SK-N-SH (cell line): ENCODE measurements around the gene NFIA. TPM values are rescaled to one million over a fixed set of nuclear protein-coding genes. Genes with fewer than 3 reads are reported as not detected.

Experiments used
- CTCF ChIA-PET: fragments of 300-600, 350-600 bp; formaldehyde crosslinking; extraction: SDS; loops from one replicate; lab custom pipeline; 2021; lab: Yijun Ruan, JAX
- POLR2A ChIA-PET: fragments of 350-600 bp; sonication (Branson Sonifier 250); formaldehyde crosslinking; extraction: SDS; loops from one replicate; lab custom pipeline; 2020; ENCODE audit warnings: antibody characterized with exemption, inconsistent platforms; lab: Yijun Ruan, JAX
- DNase-seq: peaks from one replicate; pipeline ENCODE4 v3.0.0; 2012
- H2AFZ ChIP-seq: fragments of 200-600 bp; sonication (generic); 2 replicates; pipeline ENCODE4 v1.8.1; 2016; ENCODE audit warnings: antibody characterized with exemption, mild to moderate bottlenecking, low read depth
- H3F3A ChIP-seq: fragments of 200-600 bp; sonication (generic); replicated peaks from 2 replicates; pipeline ENCODE3; 2016; ENCODE audit warnings: antibody characterized with exemption, mild to moderate bottlenecking; ENCODE audit not compliant: insufficient read depth
- H3K27ac ChIP-seq, 2 experiments: fragments of 200-500 bp in 1 of 2; fragments of 200-600 bp in 1 of 2; sonication (Bioruptor generic) in 1 of 2; sonication (generic), shearing (Covaris generic) in 1 of 2; 2 replicates each; pipeline versions ENCODE4 v1.5.1 to v1.6.1; 2014 to 2016; ENCODE audit warnings: low read depth in 2 of 2, inconsistent platforms in 1 of 2, low read length in 1 of 2, mild to moderate bottlenecking in 1 of 2, mixed read lengths in 1 of 2
- H3K27me3 ChIP-seq: fragments of 200-600 bp; sonication (generic), shearing (Covaris generic); 2 replicates; pipeline ENCODE4 v1.6.1; 2016; ENCODE audit warnings: mixed run types; ENCODE audit not compliant: insufficient read depth
- H3K36me3 ChIP-seq, 2 experiments: fragments of 200-500 bp in 1 of 2; fragments of 200-600 bp in 1 of 2; sonication (Bioruptor generic) in 1 of 2; sonication (generic) in 1 of 2; replicated peaks in 1 of 2; 2 replicates each; pipeline versions ENCODE3 to v1.5.1; 2014 to 2016; ENCODE audit warnings: low read length in 1 of 2, mild to moderate bottlenecking in 1 of 2; ENCODE audit not compliant: insufficient read depth in 2 of 2, control insufficient read depth in 1 of 2
- H3K4me1 ChIP-seq, 2 experiments: fragments of 200-500 bp in 1 of 2; fragments of 200-600 bp in 1 of 2; sonication (Bioruptor generic) in 1 of 2; sonication (generic), shearing (Covaris generic) in 1 of 2; 2 replicates each; pipeline versions ENCODE4 v1.5.1 to v1.6.1; 2014 to 2016; ENCODE audit warnings: low read depth in 1 of 2, low read length in 1 of 2, mixed run types in 1 of 2; ENCODE audit not compliant: insufficient read depth in 2 of 2, control insufficient read depth in 1 of 2
- H3K4me2 ChIP-seq: fragments of 200-600 bp; sonication (generic), shearing (Covaris generic); 2 replicates; pipeline ENCODE4 v1.6.1; 2017; ENCODE audit warnings: mixed run types
- H3K4me3 ChIP-seq, 2 experiments: fragments of 200-500 bp in 1 of 2; fragments of 200-600 bp in 1 of 2; sonication (Bioruptor generic) in 1 of 2; sonication (generic), shearing (Covaris generic) in 1 of 2; 2 replicates each; pipeline versions ENCODE4 v1.5.1 to v1.8.1; 2014 to 2016; ENCODE audit warnings: low read depth in 2 of 2, inconsistent platforms in 1 of 2, low read length in 1 of 2, mild to moderate bottlenecking in 1 of 2, mixed read lengths in 1 of 2, moderate library complexity in 1 of 2
- H3K79me2 ChIP-seq: fragments of 200-600 bp; sonication (generic); 2 replicates; pipeline ENCODE4 v1.8.1; 2017; ENCODE audit warnings: mild to moderate bottlenecking; ENCODE audit not compliant: insufficient read depth
- H3K9ac ChIP-seq: fragments of 200-600 bp; sonication (generic); 2 replicates; pipeline ENCODE4 v1.6.1; 2017; ENCODE audit warnings: mixed run types
- H3K9me2 ChIP-seq: fragments of 200-600 bp; sonication (generic); 2 replicates; pipeline ENCODE4 v1.6.1; 2017; ENCODE audit warnings: mixed run types
- H3K9me3 ChIP-seq: fragments of 200-600 bp; sonication (generic); 2 replicates; pipeline ENCODE4 v1.6.1; 2017; ENCODE audit warnings: mixed run types, mild to moderate bottlenecking, moderate library complexity
- H4K20me1 ChIP-seq: fragments of 200-600 bp; sonication (generic); 2 replicates; pipeline ENCODE4 v1.6.1; 2017; ENCODE audit warnings: mild to moderate bottlenecking, mixed run types; ENCODE audit not compliant: insufficient read depth
- CHD2 ChIP-seq: fragments of 150-350 bp; IDR thresholded peaks from 2 replicates; pipeline ENCODE4 v1.6.1; 2018; ENCODE audit warnings: low read length; ENCODE audit not compliant: partially characterized antibody
- EP300 ChIP-seq, 2 experiments: IDR thresholded peaks; 2 replicates each; pipeline versions ENCODE4 v1.4.0 to v1.6.1; 2012; ENCODE audit warnings: borderline replicate concordance in 1 of 2, low read depth in 1 of 2, low read length in 1 of 2
- EZH2phosphoT487 ChIP-seq: fragments of 200-600 bp; sonication (generic); IDR thresholded peaks from 2 replicates; pipeline ENCODE4 v1.6.1; 2017; ENCODE audit warnings: low read depth, mixed run types, mild to moderate bottlenecking, antibody characterized with exemption, moderate library complexity, borderline replicate concordance
- FOSL2 ChIP-seq: IDR thresholded peaks from 2 replicates; pipeline ENCODE4 v1.4.0; 2012; ENCODE audit warnings: low read depth, mild to moderate bottlenecking, moderate library complexity, borderline replicate concordance
- FOXJ3 ChIP-seq: sonication (generic); formaldehyde crosslinking; IDR thresholded peaks from 2 replicates; pipeline ENCODE4 v1.5.1; 2020; ENCODE audit warnings: mild to moderate bottlenecking, missing genetic modification reagents
- GABPA ChIP-seq: IDR thresholded peaks from 2 replicates; pipeline ENCODE4 v1.4.0; 2012; ENCODE audit warnings: low read depth, mild to moderate bottlenecking
- GATA2 ChIP-seq: sonication (generic); formaldehyde crosslinking; IDR thresholded peaks from 2 replicates; pipeline ENCODE4 v1.5.0; 2020; ENCODE audit warnings: mild to moderate bottlenecking, missing genetic modification reagents
- IRF3 ChIP-seq: fragments of 150-350 bp; IDR thresholded peaks from 2 replicates; pipeline ENCODE4 v1.6.1; 2016; ENCODE audit warnings: mild to moderate bottlenecking, low read depth, low read length
- MXI1 ChIP-seq: IDR thresholded peaks from 2 replicates; pipeline ENCODE4 v1.6.1; 2012; ENCODE audit warnings: mild to moderate bottlenecking, low read depth, low read length, improper control_type of control experiment
- PBX3 ChIP-seq: IDR thresholded peaks from 2 replicates; pipeline ENCODE4; 2012
- POLR2AphosphoS5 ChIP-seq: IDR thresholded peaks from 2 replicates; pipeline ENCODE4 v1.6.1; 2012; ENCODE audit warnings: low read depth, low read length
- RCOR1 ChIP-seq: fragments of 150-350 bp; IDR thresholded peaks from 2 replicates; pipeline ENCODE4 v1.6.1; 2017; ENCODE audit warnings: antibody characterized with exemption, low read length
- RFX5 ChIP-seq: IDR thresholded peaks from 2 replicates; pipeline ENCODE4 v1.6.1; 2012; ENCODE audit warnings: mild to moderate bottlenecking, improper control_type of control experiment, low read length
- RXRA ChIP-seq: IDR thresholded peaks from 2 replicates; pipeline ENCODE4 v1.4.0; 2012; ENCODE audit warnings: low read depth, mild to moderate bottlenecking, borderline replicate concordance
- SIN3A ChIP-seq: IDR thresholded peaks from 2 replicates; pipeline ENCODE4 v1.6.1; 2012; ENCODE audit warnings: low read depth, mild to moderate bottlenecking, low read length, moderate library complexity, borderline replicate concordance
- SMC3 ChIP-seq: IDR thresholded peaks from 2 replicates; pipeline ENCODE4 v1.6.1; 2012; ENCODE audit warnings: low read depth, low read length, improper control_type of control experiment
- TAF1 ChIP-seq: IDR thresholded peaks from 2 replicates; pipeline ENCODE4 v1.6.1; 2012; ENCODE audit warnings: low read depth, mild to moderate bottlenecking, low read length, moderate library complexity, borderline replicate concordance
- TCF12 ChIP-seq: IDR thresholded peaks from 2 replicates; pipeline ENCODE4 v1.4.0; 2012
- YY1 ChIP-seq: IDR thresholded peaks from 2 replicates; pipeline ENCODE4 v1.4.0; 2012; ENCODE audit warnings: low read depth, mild to moderate bottlenecking
- WGBS: methylation state at CpG from one replicate; pipeline ENCODE4 v1.1.6; 2017; ENCODE audit warnings: low lambda C conversion rate; 5-methylcytosine and 5-hydroxymethylcytosine counted together
- polyA plus RNA-seq, 3 experiments: library from polyadenylated mRNA; depleted of rRNA; stranded (reverse); fragments of >200 nt; gene quantifications; 2 replicates each; pipeline ENCODE4 v1.2.3, GENCODE V29; 2012
- TF ChIP-seq, protein P1 (sequence below): IDR thresholded peaks from 2 replicates; pipeline ENCODE4 v1.6.1; 2012; ENCODE audit warnings: mild to moderate bottlenecking, low read depth, low read length, moderate library complexity
- TF ChIP-seq, protein P2 (sequence below): IDR thresholded peaks from 2 replicates; pipeline ENCODE4 v1.4.0; 2012; ENCODE audit warnings: low read depth
- TF ChIP-seq, protein P3 (sequence below): fragments of 200-600 bp; sonication (generic); IDR thresholded peaks from 2 replicates; pipeline ENCODE4 v1.6.1; 2017; ENCODE audit warnings: antibody characterized with exemption, mild to moderate bottlenecking, moderate library complexity

Gene NFIA
- polyA plus RNA-seq, 1 of the 3 experiments (the other 2 are of a cell fraction), result 3.3 TPM

- no peak for TF ChIP-seq IRF3
- TF ChIP-seq EP300 (IDR thresholded peaks at IDR 0.05; ENCODE audit: borderline replicate concordance in 1 of 2, low read depth in 1 of 2, low read length in 1 of 2), result no peak
- no peak for TF ChIP-seq RXRA
- no peak for TF ChIP-seq RCOR1
- TF ChIP-seq FOXJ3 (CRISPR knock-in tag), result no peak
These were observed 379.3 kb downstream of the NFIA start (continued) for GRCh38 chr1:61461406-61462384.

- ChIA-PET POLR2A (no interaction called here), CTCF (interaction anchor here (1.0 to 1.2 kb wide), 2 partner anchors 19 to 22 kb away, joined by 3 read pairs; no protein-coding TSS in a partner anchor)
- Histone ChIP-seq H3K4me2 (no peak overlapping the region), H3K9me3 (no peaks in the 10 kb centered on the region), H3K27ac (no peak overlapping the region), H3K36me3 (peaks cover 4% of the 10 kb centered on the region in 2 experiments), H3F3A (no peaks in the 10 kb centered on the region), H3K79me2 (no peaks in the 10 kb centered on the region), H3K9ac (no peak overlapping the region), H2AFZ (no peak overlapping the region), H3K4me3 (no peak overlapping the region), H3K27me3 (no peaks in the 10 kb centered on the region), H4K20me1 (no peaks in the 10 kb centered on the region), H3K4me1 (no peaks in the 10 kb centered on the region), H3K9me2 (no peaks in the 10 kb centered on the region)
- DNase-seq, result no peak
- 93% methylated on average over 1 of the region's 1 CpG for WGBS
- TF ChIP-seq CHD2 (no peak), SIN3A (no peak), GATA2 (CRISPR knock-in tag) (no peak), YY1 (no peak), EZH2phosphoT487 (no peak), PBX3 (no peak), RCOR1 (no peak), TCF12 (no peak), RFX5 (no peak), EP300 (IDR thresholded peaks at IDR 0.05; ENCODE audit: borderline replicate concordance in 1 of 2, low read depth in 1 of 2, low read length in 1 of 2) (no peak), MXI1 (no peak), SMC3 (no peak), TAF1 (no peak), POLR2AphosphoS5 (no peak), GABPA (no peak), FOSL2 (no peak)
- TF ChIP-seq, protein P1, sequence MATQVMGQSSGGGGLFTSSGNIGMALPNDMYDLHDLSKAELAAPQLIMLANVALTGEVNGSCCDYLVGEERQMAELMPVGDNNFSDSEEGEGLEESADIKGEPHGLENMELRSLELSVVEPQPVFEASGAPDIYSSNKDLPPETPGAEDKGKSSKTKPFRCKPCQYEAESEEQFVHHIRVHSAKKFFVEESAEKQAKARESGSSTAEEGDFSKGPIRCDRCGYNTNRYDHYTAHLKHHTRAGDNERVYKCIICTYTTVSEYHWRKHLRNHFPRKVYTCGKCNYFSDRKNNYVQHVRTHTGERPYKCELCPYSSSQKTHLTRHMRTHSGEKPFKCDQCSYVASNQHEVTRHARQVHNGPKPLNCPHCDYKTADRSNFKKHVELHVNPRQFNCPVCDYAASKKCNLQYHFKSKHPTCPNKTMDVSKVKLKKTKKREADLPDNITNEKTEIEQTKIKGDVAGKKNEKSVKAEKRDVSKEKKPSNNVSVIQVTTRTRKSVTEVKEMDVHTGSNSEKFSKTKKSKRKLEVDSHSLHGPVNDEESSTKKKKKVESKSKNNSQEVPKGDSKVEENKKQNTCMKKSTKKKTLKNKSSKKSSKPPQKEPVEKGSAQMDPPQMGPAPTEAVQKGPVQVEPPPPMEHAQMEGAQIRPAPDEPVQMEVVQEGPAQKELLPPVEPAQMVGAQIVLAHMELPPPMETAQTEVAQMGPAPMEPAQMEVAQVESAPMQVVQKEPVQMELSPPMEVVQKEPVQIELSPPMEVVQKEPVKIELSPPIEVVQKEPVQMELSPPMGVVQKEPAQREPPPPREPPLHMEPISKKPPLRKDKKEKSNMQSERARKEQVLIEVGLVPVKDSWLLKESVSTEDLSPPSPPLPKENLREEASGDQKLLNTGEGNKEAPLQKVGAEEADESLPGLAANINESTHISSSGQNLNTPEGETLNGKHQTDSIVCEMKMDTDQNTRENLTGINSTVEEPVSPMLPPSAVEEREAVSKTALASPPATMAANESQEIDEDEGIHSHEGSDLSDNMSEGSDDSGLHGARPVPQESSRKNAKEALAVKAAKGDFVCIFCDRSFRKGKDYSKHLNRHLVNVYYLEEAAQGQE, result no peak
- TF ChIP-seq, protein P2, sequence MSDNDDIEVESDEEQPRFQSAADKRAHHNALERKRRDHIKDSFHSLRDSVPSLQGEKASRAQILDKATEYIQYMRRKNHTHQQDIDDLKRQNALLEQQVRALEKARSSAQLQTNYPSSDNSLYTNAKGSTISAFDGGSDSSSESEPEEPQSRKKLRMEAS, result no peak
- TF ChIP-seq, protein P3, sequence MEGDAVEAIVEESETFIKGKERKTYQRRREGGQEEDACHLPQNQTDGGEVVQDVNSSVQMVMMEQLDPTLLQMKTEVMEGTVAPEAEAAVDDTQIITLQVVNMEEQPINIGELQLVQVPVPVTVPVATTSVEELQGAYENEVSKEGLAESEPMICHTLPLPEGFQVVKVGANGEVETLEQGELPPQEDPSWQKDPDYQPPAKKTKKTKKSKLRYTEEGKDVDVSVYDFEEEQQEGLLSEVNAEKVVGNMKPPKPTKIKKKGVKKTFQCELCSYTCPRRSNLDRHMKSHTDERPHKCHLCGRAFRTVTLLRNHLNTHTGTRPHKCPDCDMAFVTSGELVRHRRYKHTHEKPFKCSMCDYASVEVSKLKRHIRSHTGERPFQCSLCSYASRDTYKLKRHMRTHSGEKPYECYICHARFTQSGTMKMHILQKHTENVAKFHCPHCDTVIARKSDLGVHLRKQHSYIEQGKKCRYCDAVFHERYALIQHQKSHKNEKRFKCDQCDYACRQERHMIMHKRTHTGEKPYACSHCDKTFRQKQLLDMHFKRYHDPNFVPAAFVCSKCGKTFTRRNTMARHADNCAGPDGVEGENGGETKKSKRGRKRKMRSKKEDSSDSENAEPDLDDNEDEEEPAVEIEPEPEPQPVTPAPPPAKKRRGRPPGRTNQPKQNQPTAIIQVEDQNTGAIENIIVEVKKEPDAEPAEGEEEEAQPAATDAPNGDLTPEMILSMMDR, result no peak
These were observed 380.3 kb downstream of the NFIA start for GRCh38 chr1:61462628-61463027.
